IMR-90 (cell line): ENCODE data around the gene ALCAM. TPM values are rescaled to one million over a fixed set of nuclear protein-coding genes. Genes with fewer than 3 reads are reported as not detected.
A peak's percentile ranks its signal among the peaks of the same experiment; 100 is the strongest.

Source experiments
- ATAC-seq: fragments of 200-7000 bp; cut with Tn5 transposase; 2 replicates; pipeline ENCODE4 v1.9.1; 2020; ENCODE audit warnings: low read depth, mild to moderate bottlenecking, moderate library complexity
- BruUV-seq: library from RNA; stranded (reverse); fragments of 400-500 nt; replicated peaks from 2 replicates; lab custom pipeline; 2021; lab: Mats Ljungman, UMichigan
- CTCF ChIA-PET: fragments of 300-600 bp; formaldehyde crosslinking; extraction: SDS; loops from one replicate; lab custom pipeline; 2021; ENCODE audit warnings: antibody characterized with exemption; lab: Yijun Ruan, JAX
- POLR2A ChIA-PET: fragments of 300-600 bp; sonication (Branson Sonifier 250); formaldehyde crosslinking; loops from one replicate; lab custom pipeline; 2022; ENCODE audit warnings: antibody characterized with exemption; ENCODE audit not compliant: unreplicated experiment; lab: Charles Lee
- DNase-seq: peaks from one replicate; pipeline ENCODE4 v3.0.0; 2013
- H2AFZ ChIP-seq: replicated peaks from 2 replicates; pipeline ENCODE3; 2013; ENCODE audit warnings: low read length, mild to moderate bottlenecking; ENCODE audit not compliant: poor library complexity
- H2AK5ac ChIP-seq: 2 replicates; pipeline ENCODE4 v1.6.1; 2013; ENCODE audit warnings: low read depth, low read length, inconsistent platforms
- H2AK9ac ChIP-seq: replicated peaks from 2 replicates; pipeline ENCODE3; 2013; ENCODE audit warnings: mild to moderate bottlenecking, low read depth, low read length, moderate library complexity; ENCODE audit not compliant: poor library complexity
- H2BK120ac ChIP-seq: 2 replicates; pipeline ENCODE4 v1.6.1; 2013; ENCODE audit warnings: low read depth, low read length, inconsistent platforms
- H2BK15ac ChIP-seq: 3 replicates; pipeline ENCODE4 v1.6.1; 2013; ENCODE audit warnings: low read depth, low read length, inconsistent platforms
- H2BK20ac ChIP-seq: 2 replicates; pipeline ENCODE4 v1.6.1; 2013; ENCODE audit warnings: low read depth, mild to moderate bottlenecking, inconsistent platforms, low read length, moderate library complexity
- H2BK5ac ChIP-seq: 2 replicates; pipeline ENCODE4 v1.6.1; 2013; ENCODE audit warnings: mild to moderate bottlenecking, low read depth, low read length, inconsistent platforms; ENCODE audit not compliant: poor library complexity, severe bottlenecking
- H3K14ac ChIP-seq: replicated peaks from 2 replicates; pipeline ENCODE4 v1.6.1; 2013; ENCODE audit warnings: low read depth, low read length, inconsistent platforms
- H3K18ac ChIP-seq: 2 replicates; pipeline ENCODE4 v1.6.1; 2013; ENCODE audit warnings: low read depth, low read length, control low read depth
- H3K23ac ChIP-seq: 2 replicates; pipeline ENCODE4 v1.6.1; 2013; ENCODE audit warnings: low read depth, low read length, inconsistent platforms
- H3K27ac ChIP-seq: 2 replicates; pipeline ENCODE4 v1.5.1; 2013; ENCODE audit warnings: mild to moderate bottlenecking, control low read depth, low read length; ENCODE audit not compliant: insufficient read depth
- H3K27me3 ChIP-seq: 2 replicates; pipeline ENCODE4 v1.6.1; 2013; ENCODE audit warnings: low read length; ENCODE audit not compliant: control insufficient read depth, insufficient read depth
- H3K36me3 ChIP-seq: 2 replicates; pipeline ENCODE4 v1.6.1; 2013; ENCODE audit warnings: low read length, mixed read lengths; ENCODE audit not compliant: control insufficient read depth, insufficient read depth
- H3K4ac ChIP-seq: 2 replicates; pipeline ENCODE4 v1.6.1; 2013; ENCODE audit warnings: low read depth, low read length, inconsistent platforms
- H3K4me1 ChIP-seq: 2 replicates; pipeline ENCODE4 v1.6.1; 2013; ENCODE audit warnings: low read length, mixed read lengths; ENCODE audit not compliant: control insufficient read depth, insufficient read depth
- H3K4me2 ChIP-seq: 2 replicates; pipeline ENCODE4 v1.6.1; 2013; ENCODE audit warnings: low read depth, mild to moderate bottlenecking, control low read depth, low read length, moderate library complexity
- H3K4me3 ChIP-seq: 2 replicates; pipeline ENCODE4 v1.5.1; 2013; ENCODE audit warnings: low read depth, mild to moderate bottlenecking, control low read depth, low read length, moderate library complexity; ENCODE audit not compliant: insufficient read depth
- H3K56ac ChIP-seq: 2 replicates; pipeline ENCODE4 v1.6.1; 2013; ENCODE audit warnings: low read length, inconsistent platforms; ENCODE audit not compliant: insufficient read depth; ENCODE audit errors: extremely low read depth
- H3K79me1 ChIP-seq, 2 experiments: 2 replicates each; pipeline ENCODE4 v1.6.1; 2013; ENCODE audit warnings: low read length in 2 of 2, inconsistent platforms in 1 of 2, low read depth in 1 of 2
- H3K9ac ChIP-seq: 2 replicates; pipeline ENCODE4 v1.6.1; 2013; ENCODE audit warnings: low read depth, low read length, control low read depth
- H3K9me1 ChIP-seq: 2 replicates; pipeline ENCODE4 v1.6.1; 2013; ENCODE audit warnings: low read length, inconsistent platforms; ENCODE audit not compliant: insufficient read depth
- H3K9me3 ChIP-seq: 2 replicates; pipeline ENCODE4 v1.6.1; 2013; ENCODE audit warnings: low read length; ENCODE audit not compliant: control insufficient read depth, insufficient read depth
- H4K20me1 ChIP-seq: 2 replicates; pipeline ENCODE4 v1.6.1; 2013; ENCODE audit warnings: low read length, inconsistent platforms; ENCODE audit not compliant: insufficient read depth
- H4K5ac ChIP-seq: 2 replicates; pipeline ENCODE4 v1.6.1; 2013; ENCODE audit warnings: mild to moderate bottlenecking, low read depth, low read length, control low read depth
- H4K8ac ChIP-seq, 2 experiments: 2 replicates each; pipeline ENCODE4 v1.6.1; 2013; ENCODE audit warnings: low read depth in 2 of 2, low read length in 2 of 2, control low read depth in 1 of 2, inconsistent platforms in 1 of 2
- H4K91ac ChIP-seq: 2 replicates; pipeline ENCODE4 v1.6.1; 2013; ENCODE audit warnings: low read depth, low read length, inconsistent platforms; ENCODE audit not compliant: insufficient read depth
- BHLHE40 ChIP-seq: fragments of 150-350 bp; IDR thresholded peaks from 2 replicates; pipeline ENCODE4 v1.6.1; 2016; ENCODE audit warnings: mild to moderate bottlenecking, low read depth, low read length
- CEBPB ChIP-seq: IDR thresholded peaks from 2 replicates; pipeline ENCODE4 v1.6.1; 2012; ENCODE audit warnings: low read depth, low read length, improper control_type of control experiment
- CHD1 ChIP-seq: IDR thresholded peaks from 2 replicates; pipeline ENCODE4 v1.6.1; 2012; ENCODE audit warnings: low read depth, low read length, improper control_type of control experiment
- CTCF ChIP-seq: conservative IDR thresholded peaks from 2 replicates; pipeline ENCODE4 v1.5.1; 2012; ENCODE audit warnings: mild to moderate bottlenecking, low read depth, low read length, improper control_type of control experiment
- ELK1 ChIP-seq: fragments of 150-350 bp; IDR thresholded peaks from 2 replicates; pipeline ENCODE4 v1.6.1; 2016; ENCODE audit warnings: low read depth, mild to moderate bottlenecking, low read length, moderate library complexity, borderline replicate concordance
- FOS ChIP-seq: fragments of 150-350 bp; IDR thresholded peaks from 2 replicates; pipeline ENCODE4 v1.6.1; 2016; ENCODE audit warnings: low read depth, low read length
- MAFK ChIP-seq: IDR thresholded peaks from 2 replicates; pipeline ENCODE4 v1.6.1; 2012; ENCODE audit warnings: low read depth, low read length, improper control_type of control experiment
- MAZ ChIP-seq: IDR thresholded peaks from 2 replicates; pipeline ENCODE4 v1.6.1; 2012; ENCODE audit warnings: low read depth, mild to moderate bottlenecking, low read length, improper control_type of control experiment, moderate library complexity, borderline replicate concordance
- MXI1 ChIP-seq: IDR thresholded peaks from 2 replicates; pipeline ENCODE4 v1.6.1; 2012; ENCODE audit warnings: low read depth, mild to moderate bottlenecking, low read length, moderate library complexity, borderline replicate concordance
- NFE2L2 ChIP-seq: fragments of 150-350 bp; IDR thresholded peaks from 2 replicates; pipeline ENCODE4 v1.6.1; 2016; ENCODE audit warnings: low read depth, mild to moderate bottlenecking, low read length
- POLR2A ChIP-seq: IDR thresholded peaks from 2 replicates; pipeline ENCODE4 v1.6.1; 2012; ENCODE audit warnings: mild to moderate bottlenecking, low read depth, low read length
- RAD21 ChIP-seq: IDR thresholded peaks from 2 replicates; pipeline ENCODE4 v1.6.1; 2012; ENCODE audit warnings: low read length, improper control_type of control experiment
- RCOR1 ChIP-seq: IDR thresholded peaks from 2 replicates; pipeline ENCODE4 v1.6.1; 2012; ENCODE audit warnings: mild to moderate bottlenecking, low read length, improper control_type of control experiment; ENCODE audit not compliant: insufficient replicate concordance
- RFX5 ChIP-seq: IDR thresholded peaks from 2 replicates; pipeline ENCODE4 v1.8.0; 2012; ENCODE audit warnings: low read depth, mild to moderate bottlenecking, low read length, moderate library complexity
- SMC3 ChIP-seq: fragments of 150-350 bp; IDR thresholded peaks from 2 replicates; pipeline ENCODE4 v1.6.1; 2016; ENCODE audit warnings: low read depth, mild to moderate bottlenecking, antibody characterized with exemption, low read length, moderate library complexity
- USF2 ChIP-seq: fragments of 150-350 bp; IDR thresholded peaks from 2 replicates; pipeline ENCODE4 v1.6.1; 2017; ENCODE audit warnings: mild to moderate bottlenecking, antibody characterized with exemption, low read length, low read depth
- WGBS, 2 experiments: methylation state at CpG; one replicate each; pipeline versions ENCODE4 v1.1.5 to v1.1.7; 2013; ENCODE audit warnings: missing lambda C conversion rate in 2 of 2; ENCODE audit not compliant: insufficient read length in 1 of 2; ENCODE audit errors: extremely low coverage in 2 of 2; 5-methylcytosine and 5-hydroxymethylcytosine counted together
- dilution Hi-C: fragments of 300-500 bp; cut with HindIII; formaldehyde crosslinking; loops from one replicate; pipeline ENCODE4 v1.14.3; 2018; ENCODE audit warnings: low sequenced_read_pairs; ENCODE audit not compliant: unreplicated experiment
- in situ Hi-C: fragments of 300-500 bp; cut with MboI; formaldehyde crosslinking; loops from 3 replicates; pipeline ENCODE4 v1.14.3; 2019; ENCODE audit warnings: low sequenced_read_pairs, inconsistent platforms, mixed read lengths
- intact Hi-C: fragments of 100-400 bp; cut with micrococcal nuclease; formaldehyde crosslinking; loops from 2 replicates; pipeline ENCODE4 v1.10.0; 2022
- polyA plus RNA-seq, 3 experiments: library from polyadenylated mRNA; depleted of rRNA; stranded (reverse); fragments of >200 nt; gene quantifications; 2 replicates each; pipeline ENCODE4 v1.2.3, GENCODE V29; 2012; ENCODE audit warnings: low replicate concordance in 1 of 3
- total RNA-seq: library from RNA; depleted of rRNA; stranded (reverse); fragments of >200 nt; gene quantifications from 2 replicates; pipeline ENCODE4 v1.2.3, GENCODE V29; 2012

The ALCAM gene
- total and polyA plus RNA-seq, 2 of the 4 experiments (the other 2 are of a cell fraction) = 117 to 423 TPM

- ChIA-PET POLR2A (no interaction called here), CTCF (no interaction called here)
- H3K4ac ChIP-seq = no peak overlapping the region
- H3K18ac ChIP-seq = no peak overlapping the region
- H4K5ac ChIP-seq = no peak overlapping the region
- no peak overlapping the region; the same call in 1 of the 2 replicates for H3K4me2 ChIP-seq
- H2BK15ac ChIP-seq = no peak overlapping the region
- no TSS peak for BruUV-seq
- H3K27ac ChIP-seq = no peak overlapping the region
- TF ChIP-seq POLR2A = no peak
- TF ChIP-seq CEBPB = no peak
- no peak for TF ChIP-seq FOS
- no peak for TF ChIP-seq ELK1
- TF ChIP-seq BHLHE40 = no peak
- no peak for TF ChIP-seq CHD1
- TF ChIP-seq NFE2L2 = no peak
- TF ChIP-seq RFX5 = no peak
- TF ChIP-seq MXI1 = no peak
- no peak for TF ChIP-seq CTCF
- TF ChIP-seq RAD21 = no peak
- no peak for TF ChIP-seq MAZ
- TF ChIP-seq SMC3 = no peak
- TF ChIP-seq USF2 = no peak
- no peak for TF ChIP-seq RCOR1
- TF ChIP-seq MAFK = no peak
- in situ Hi-C loops (loop anchor here (25.0 kb wide), 1 partner anchor 928 kb away; no protein-coding TSS in a partner anchor), intact Hi-C loops (loop anchor here (10.0 kb wide), 1 partner anchor 1065 kb away; no protein-coding TSS in a partner anchor), dilution Hi-C loops (no loop called here)
- H3K36me3 ChIP-seq = peaks cover 16% of the 10 kb centered on the region
- no peak overlapping the region for H3K56ac ChIP-seq
- peak overlapping the region; percentile 7 for H2BK5ac ChIP-seq
- no peak for ATAC-seq
- no peak overlapping the region for H2BK20ac ChIP-seq
- H3K4me3 ChIP-seq = no peak overlapping the region
- H3K9me1 ChIP-seq = peaks cover 8% of the 10 kb centered on the region
- no peak overlapping the region for H3K23ac ChIP-seq
- no peaks in the 10 kb centered on the region for H4K20me1 ChIP-seq
- WGBS, 2 experiments = no CpG with 5 or more reads among the region's 3 CpGs
- H3K14ac ChIP-seq = no peak overlapping the region
- H4K8ac ChIP-seq = no peak overlapping the region
- no peak for DNase-seq
- peaks cover 11% of the 10 kb centered on the region for H3K4me1 ChIP-seq
- no peak overlapping the region for H2AFZ ChIP-seq
- H2AK5ac ChIP-seq = no peak overlapping the region
- no peak overlapping the region for H2AK9ac ChIP-seq
- no peak overlapping the region for H4K91ac ChIP-seq
- H2BK120ac ChIP-seq = no peak overlapping the region
- no peaks in the 10 kb centered on the region for H3K27me3 ChIP-seq
- no peak overlapping the region for H3K9ac ChIP-seq
- H3K79me1 ChIP-seq = peaks cover 16 to 27% of the 10 kb centered on the region in 2 experiments
- H3K9me3 ChIP-seq = no peaks in the 10 kb centered on the region
Observed at GRCh38 chr3:105539897-105540296, 173.2 kb downstream of the ALCAM start.
